ENCODE data around the gene KIRREL3.

KIRREL3 gene

GRCh38 chr11:126522606-126523005 is 478.0 kb downstream of the KIRREL3 start:
- no peak for DNase-seq

- no peak for DNase-seq
Observed at GRCh38 chr11:126522152-126522551, 478.4 kb downstream of the KIRREL3 start.

GRCh38 chr11:126521196-126521595 is 479.4 kb downstream of the KIRREL3 start:
- no peak for DNase-seq

- DNase-seq, result no peak
Observed at GRCh38 chr11:126519764-126520734, 480.5 kb downstream of the KIRREL3 start.

- DNase-seq, result no peak
Observed at GRCh38 chr11:126518972-126519690, 481.4 kb downstream of the KIRREL3 start.

GRCh38 chr11:126518071-126518971 is 482.2 kb downstream of the KIRREL3 start:
- no peak for DNase-seq

- DNase-seq, result no peak
Observed at GRCh38 chr11:126515501-126515900, 485.1 kb downstream of the KIRREL3 start.

- DNase-seq, result no peak
Observed at GRCh38 chr11:126514061-126514693, 486.4 kb downstream of the KIRREL3 start.

GRCh38 chr11:126512741-126513715 is 487.5 kb downstream of the KIRREL3 start:
- DNase-seq, result peak; percentile 5

GRCh38 chr11:126512251-126512650 is 488.3 kb downstream of the KIRREL3 start:
- DNase-seq, result no peak

GRCh38 chr11:126511475-126512115 is 489.0 kb downstream of the KIRREL3 start:
- DNase-seq, result no peak

GRCh38 chr11:126510621-126511370 is 489.8 kb downstream of the KIRREL3 start:
- DNase-seq, result no peak

GRCh38 chr11:126507646-126508045 is 492.9 kb downstream of the KIRREL3 start:
- no peak for DNase-seq

GRCh38 chr11:126506789-126507188 is 493.8 kb downstream of the KIRREL3 start:
- DNase-seq, result no peak

GRCh38 chr11:126502982-126503381 is 497.6 kb downstream of the KIRREL3 start:
- no peak for DNase-seq

GRCh38 chr11:126502159-126502558 is 498.4 kb downstream of the KIRREL3 start:
- DNase-seq, result no peak

GRCh38 chr11:126501641-126502040 is 498.9 kb downstream of the KIRREL3 start:
- no peak for DNase-seq

GRCh38 chr11:126500981-126501380 is 499.6 kb downstream of the KIRREL3 start:
- no peak for DNase-seq

- no peak for DNase-seq
Observed at GRCh38 chr11:126499131-126499752, 501.3 kb downstream of the KIRREL3 start.
